Measurements from ENCODE around the gene CDYL. TPM values are rescaled to one million over a fixed set of nuclear protein-coding genes. Genes with fewer than 3 reads are reported as not detected.
A peak's percentile ranks its signal among the peaks of the same experiment; 100 is the strongest.
"Not testable (repeated sequence)": the region's sequence is repeated elsewhere in the genome, so short reads cannot be mapped to it uniquely, and the experiment has no call there.

The CDYL gene
- total RNA-seq, 1 experiment from 2014 or later = 32.0 TPM

GRCh38 chr6:4846387-4846786 lies 70.2 kb downstream of the CDYL start:
- no peak for DNase-seq (ENCODE audit: low spot score)

DNA sequence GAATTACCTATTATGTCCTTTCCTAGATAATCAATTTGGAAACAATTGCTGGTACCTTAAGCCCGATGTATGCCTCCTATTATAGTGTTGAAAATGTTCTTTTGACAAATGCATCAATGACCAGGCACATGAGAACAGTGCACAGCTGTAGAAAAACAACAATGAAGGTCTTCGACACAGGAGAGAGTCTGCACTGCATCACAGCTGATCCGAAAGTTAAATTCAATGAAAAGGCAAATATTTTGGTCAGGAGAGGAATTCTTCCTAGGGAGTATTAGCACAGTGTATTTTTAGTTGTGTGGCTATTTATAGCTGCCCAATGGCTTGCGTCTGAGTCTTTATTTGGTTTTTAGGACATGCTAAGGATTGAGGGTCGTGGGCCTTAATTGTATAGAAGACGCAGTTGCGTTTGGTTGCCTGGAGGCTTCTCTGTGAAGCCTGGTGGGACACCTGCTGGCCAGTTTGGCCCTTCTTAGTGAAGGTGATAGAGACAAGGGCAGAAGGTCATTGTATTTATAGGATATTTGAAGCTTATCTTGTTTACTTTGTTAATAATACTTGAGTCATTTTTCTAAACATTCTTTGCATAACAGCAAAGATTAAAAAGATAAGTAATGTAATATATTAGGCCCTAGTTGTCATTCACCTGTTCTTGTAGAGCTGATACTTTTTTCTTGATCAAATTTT lies 72.3 kb downstream of the CDYL start:
- DNase-seq (ENCODE audit: low spot score) = peak; percentile 33

DNA sequence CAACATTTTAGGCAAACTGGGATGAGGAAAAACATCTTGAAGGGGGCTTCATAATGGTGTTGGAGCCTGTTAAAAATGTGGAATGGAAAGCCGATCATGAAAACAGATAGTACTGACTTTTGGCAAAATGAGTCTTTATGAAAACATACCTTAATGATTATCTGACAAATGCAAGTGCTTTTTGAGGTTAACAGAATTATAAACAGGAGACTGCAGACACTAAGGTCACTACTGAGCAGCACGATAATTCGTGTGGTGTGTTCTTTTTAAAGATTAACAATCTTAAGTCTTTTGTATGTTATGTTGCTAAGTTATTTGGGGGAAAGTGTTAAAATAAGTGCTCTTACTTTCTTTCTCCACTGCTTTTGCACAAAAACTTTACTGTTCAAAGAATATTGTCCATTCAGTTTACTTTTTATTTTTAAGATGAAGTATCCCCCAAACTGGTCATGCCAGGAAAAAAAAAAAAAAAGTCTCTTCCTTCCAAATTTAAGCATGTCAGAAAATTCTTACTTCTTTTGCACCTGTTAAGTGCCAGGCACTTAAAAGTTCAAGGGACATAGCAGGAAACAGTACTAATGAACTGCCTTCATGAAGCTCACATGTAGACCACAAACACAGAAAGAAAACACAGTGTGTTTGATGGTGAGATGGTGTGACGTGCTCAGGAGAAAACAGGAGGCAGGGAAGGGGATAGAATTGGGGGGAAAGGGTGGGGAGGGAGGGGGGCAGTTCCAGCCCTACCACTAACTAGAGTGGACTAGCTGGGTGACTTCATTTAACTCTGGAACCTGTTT lies 73.2 kb downstream of the CDYL start:
- no peak for DNase-seq (ENCODE audit: low spot score)

DNA sequence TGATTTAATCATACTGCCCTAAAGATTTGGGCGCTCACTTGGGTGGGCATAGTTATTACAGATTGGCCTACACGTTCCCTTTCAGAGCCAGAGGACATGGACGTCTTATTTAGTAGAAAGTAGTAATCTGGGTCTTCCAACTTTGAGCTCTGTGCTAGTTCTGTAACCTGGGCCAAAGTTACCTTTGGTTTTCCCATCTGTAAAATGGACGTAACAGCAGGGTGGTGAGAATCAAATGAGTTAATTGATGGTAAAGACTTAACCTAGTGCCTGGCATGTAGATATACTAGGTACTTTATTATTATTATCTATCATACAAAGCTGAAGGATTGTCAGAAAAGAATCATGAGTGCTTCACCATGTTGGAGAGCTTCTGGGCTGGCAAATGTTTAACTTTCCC lies 74.8 kb downstream of the CDYL start:
- no peak for DNase-seq (ENCODE audit: low spot score)

DNA sequence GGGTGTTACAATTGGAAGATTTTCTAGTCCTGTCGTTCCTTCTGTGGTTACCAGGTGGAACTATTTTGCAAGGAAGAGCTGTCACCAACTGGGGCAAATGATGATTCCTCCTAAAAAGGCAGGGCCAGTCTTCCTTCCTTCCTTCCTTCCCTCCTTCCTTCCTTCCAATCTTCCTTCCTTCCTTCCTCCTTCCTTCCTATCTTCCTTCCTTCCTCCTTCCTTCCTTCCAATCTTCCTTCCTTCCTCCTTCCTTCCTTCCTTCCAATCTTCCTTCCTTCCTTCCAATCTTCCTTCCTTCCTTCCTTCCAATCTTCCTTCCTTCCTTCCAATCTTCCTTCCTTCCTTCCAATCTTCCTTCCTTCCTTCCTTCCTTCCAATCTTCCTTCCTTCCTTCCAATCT lies 76.0 kb downstream of the CDYL start:
- not testable (repeated sequence) for DNase-seq (ENCODE audit: low spot score)

GRCh38 chr6:4852938-4853337 lies 76.7 kb downstream of the CDYL start:
- DNase-seq (ENCODE audit: low spot score) = no peak

GRCh38 chr6:4853349-4853748 lies 77.1 kb downstream of the CDYL start:
- DNase-seq (ENCODE audit: low spot score) = no peak

DNA sequence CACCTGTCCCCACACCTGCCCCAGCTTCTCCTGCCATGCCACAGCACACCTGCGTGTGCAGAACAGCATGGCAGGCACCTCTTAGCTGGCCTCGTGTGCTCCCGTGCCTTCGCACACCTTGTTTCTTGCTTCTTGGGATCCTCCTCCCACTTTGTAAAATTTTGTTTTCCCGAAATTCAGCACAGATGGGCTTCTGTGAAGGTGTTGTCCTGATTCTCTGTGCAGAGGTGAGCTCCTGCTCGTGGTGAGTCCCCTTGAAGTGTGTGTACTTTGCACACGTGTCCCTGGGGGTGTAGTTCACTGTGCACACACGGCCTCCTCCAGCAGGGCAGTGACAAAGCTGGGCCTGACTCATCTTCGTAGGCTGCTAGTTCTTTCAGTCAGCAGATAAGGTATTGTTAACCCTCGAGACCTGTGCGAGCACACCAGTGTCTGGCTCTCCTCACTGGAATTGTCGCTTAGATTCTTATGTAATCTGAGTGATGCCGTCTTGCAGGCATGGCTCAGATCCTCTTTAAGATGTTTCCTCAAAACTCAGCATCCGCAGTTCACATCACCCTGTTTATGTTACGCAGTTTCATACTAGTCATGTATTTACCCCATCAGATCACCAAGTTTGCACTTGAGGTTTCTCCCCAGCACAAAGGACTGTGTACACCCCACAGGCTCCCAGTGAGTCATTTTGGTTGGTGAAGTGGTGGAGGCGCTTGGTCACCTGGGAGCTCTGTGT lies 77.7 kb downstream of the CDYL start:
- no peak for DNase-seq (ENCODE audit: low spot score)

GRCh38 chr6:4856785-4857184 lies 80.6 kb downstream of the CDYL start:
- no peak for DNase-seq (ENCODE audit: low spot score)

- no peak for DNase-seq (ENCODE audit: low spot score)
Observed at GRCh38 chr6:4858194-4859015, 82.2 kb downstream of the CDYL start.

- no peak for DNase-seq (ENCODE audit: low spot score)
Observed at GRCh38 chr6:4860387-4860786, 84.2 kb downstream of the CDYL start.

- DNase-seq (ENCODE audit: low spot score) = no peak
Observed at GRCh38 chr6:4861564-4861963, 85.4 kb downstream of the CDYL start.

- no peak for DNase-seq (ENCODE audit: low spot score)
Observed at GRCh38 chr6:4864519-4864918, 88.3 kb downstream of the CDYL start.

DNA sequence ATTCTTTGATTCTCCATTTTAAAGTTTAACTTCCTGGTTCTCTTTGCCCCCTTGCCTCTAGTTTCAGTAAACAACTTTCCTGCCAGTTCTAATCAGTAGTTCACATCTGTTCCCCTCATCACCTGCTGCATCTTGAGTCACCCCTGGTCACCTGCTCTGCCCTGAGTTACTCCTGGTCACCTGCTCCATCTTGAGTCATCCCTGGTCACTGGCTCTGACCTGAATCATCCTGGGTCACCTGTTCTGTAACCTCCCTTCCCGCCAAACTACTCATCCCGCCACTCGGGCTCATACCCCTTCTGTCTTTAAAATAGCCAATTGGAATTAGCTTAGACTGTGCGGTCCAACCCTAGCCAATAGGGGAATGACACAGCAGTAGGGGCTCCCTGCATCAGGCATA lies 88.8 kb downstream of the CDYL start:
- DNase-seq (ENCODE audit: low spot score) = peak; percentile 25

DNA sequence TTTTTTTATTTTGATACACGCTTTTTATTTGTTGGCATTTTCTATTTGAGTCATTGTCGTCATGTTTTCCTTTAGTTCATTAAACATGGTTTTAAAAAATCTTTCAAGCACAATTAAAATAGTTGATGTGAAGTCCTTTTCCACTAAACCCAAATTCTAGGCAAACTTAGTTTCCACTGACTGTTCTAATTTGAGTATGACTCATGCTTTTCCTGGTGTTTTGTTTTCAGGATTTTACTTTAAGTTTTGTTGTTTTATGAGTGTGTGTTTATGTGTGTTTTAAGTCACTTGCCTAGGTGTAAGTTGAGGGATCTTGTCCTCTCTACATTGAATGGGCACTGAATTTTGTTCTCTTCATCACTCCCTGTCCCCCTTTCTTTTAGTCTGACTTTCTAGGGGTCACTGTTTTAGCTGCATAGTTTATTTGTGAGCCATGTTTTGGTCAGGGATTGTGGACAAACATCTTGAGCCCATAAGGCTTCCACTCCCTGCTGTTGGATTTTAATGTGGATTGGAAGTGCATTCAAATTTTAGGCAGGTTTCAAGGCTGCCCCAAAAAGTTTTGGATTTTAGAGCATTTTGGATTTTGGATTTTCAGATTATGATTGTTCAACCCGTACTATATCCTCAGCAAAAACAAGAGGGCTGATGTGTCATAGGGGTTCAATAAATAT lies 94.8 kb downstream of the CDYL start:
- no peak for DNase-seq (ENCODE audit: low spot score)

DNA sequence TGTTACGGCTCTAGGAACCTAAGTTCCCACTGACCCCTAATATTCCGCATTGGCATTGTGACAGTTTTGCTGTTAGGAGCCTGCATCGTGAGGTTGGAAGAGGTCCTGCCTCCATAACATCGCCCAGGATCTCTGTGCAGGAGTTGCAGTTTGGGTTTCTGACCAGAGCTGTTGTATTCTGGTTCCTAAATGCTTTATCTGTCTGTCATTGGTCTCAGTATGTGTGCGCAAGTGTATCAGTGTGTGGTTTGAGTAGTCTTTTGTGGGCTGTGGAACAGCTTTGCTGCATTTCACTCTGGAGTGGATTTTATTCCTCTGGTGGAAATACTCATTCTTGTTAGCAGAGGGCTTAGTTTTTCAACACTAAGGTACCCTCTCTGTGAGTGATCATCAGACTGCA lies 95.6 kb downstream of the CDYL start:
- DNase-seq (ENCODE audit: low spot score) = no peak

- DNase-seq (ENCODE audit: low spot score) = no peak
Observed at GRCh38 chr6:4872841-4873240, 96.6 kb downstream of the CDYL start.

- no peak for DNase-seq (ENCODE audit: low spot score)
Observed at GRCh38 chr6:4873928-4874327, 97.7 kb downstream of the CDYL start.

- no peak for DNase-seq (ENCODE audit: low spot score)
Observed at GRCh38 chr6:4879741-4880275, 103.6 kb downstream of the CDYL start.

DNA sequence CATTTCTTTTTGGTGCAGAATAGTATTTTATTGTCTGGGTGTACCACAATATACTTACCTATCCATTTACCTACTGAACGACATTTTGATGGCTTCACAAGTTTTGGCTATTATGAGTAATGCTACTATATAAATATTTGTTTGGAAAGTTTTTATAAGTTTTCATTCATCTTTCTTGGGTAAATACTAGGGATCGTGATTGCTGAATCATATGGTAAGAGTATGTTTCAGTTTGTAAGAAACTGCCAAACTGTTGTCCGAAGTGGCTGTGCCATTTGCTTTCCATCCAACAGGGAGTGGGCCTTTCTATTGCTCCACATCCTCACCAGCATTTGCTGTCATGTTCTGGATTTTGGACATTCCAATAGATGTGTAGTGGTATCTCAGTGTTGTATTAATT lies 104.2 kb downstream of the CDYL start:
- no peak for DNase-seq (ENCODE audit: low spot score)

DNA sequence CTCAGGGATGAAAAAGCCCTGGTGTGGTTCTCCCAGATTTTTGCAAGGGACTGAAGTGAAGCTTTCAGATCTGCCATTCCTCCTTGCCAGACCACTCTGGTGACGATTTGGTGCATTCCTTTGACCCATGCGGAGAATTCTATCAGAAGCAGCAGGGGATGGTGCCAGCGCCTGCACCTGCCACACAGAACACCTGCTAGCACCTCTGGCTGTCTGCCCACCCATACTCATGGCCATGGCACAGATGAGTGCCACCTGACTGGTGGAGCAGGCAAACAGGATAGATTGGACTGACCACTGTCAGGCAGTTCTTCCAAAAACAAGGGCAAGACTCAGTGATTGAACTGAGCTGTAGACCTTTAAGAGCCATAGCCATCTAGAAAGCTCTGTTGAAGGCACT lies 107.1 kb downstream of the CDYL start:
- no peak for DNase-seq (ENCODE audit: low spot score)
